ENCODE data around the gene SKOR1. TPM values are rescaled to one million over a fixed set of nuclear protein-coding genes. Genes with fewer than 3 reads are reported as not detected.

The SKOR1 gene
- total RNA-seq, 4 donors from 2014 or later: 0.27 to 0.79 TPM; not detected in 2

DNA sequence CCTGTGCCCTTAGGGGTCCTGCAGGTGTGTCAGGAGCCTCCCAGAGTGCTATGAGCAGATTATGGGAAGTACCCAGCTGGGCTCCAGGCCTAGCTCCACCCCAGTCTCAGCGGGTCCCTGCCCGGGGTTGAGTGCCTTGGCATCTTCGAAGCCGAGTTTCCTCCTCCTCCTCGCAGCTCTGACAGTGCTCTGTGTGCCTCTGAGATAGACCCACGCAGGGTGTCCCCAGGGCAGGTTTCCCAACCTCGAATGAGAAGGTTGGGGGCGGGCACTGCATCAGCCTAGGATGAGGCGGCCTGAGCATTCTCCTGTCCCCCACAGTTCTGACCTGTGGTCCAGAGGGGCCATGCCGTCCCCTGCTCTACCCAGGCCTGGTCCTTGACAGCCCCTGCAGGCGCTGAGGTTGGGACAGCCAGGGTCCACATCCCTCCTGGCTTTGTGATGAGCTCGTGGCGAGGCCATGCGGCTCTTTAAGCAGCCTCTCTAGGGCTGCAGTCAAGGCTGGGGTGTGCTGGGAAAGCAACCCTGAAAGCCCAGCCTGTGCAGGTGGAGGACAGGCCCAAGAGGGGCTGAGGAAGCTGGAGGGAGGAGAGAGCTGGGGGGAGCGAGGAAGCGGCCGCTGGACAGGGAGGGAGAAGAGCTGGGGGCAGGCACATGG is 20.2 kb upstream of the SKOR1 start:
- Histone ChIP-seq H3K4me3 (no peak overlapping the region), H3K4me1 (no peaks in the 10 kb centered on the region), H3K9me3 (no peaks in the 10 kb centered on the region), H3K27me3 (no peaks in the 10 kb centered on the region), H3K36me3 (no peaks in the 10 kb centered on the region), H3K27ac (no peak overlapping the region)
- no peak for TF ChIP-seq POLR2AphosphoS5 (IDR thresholded peaks at IDR 0.05)
- no peak for TF ChIP-seq EP300 (IDR thresholded peaks at IDR 0.05; ENCODE audit: low read depth)
- TF ChIP-seq, protein P1, sequence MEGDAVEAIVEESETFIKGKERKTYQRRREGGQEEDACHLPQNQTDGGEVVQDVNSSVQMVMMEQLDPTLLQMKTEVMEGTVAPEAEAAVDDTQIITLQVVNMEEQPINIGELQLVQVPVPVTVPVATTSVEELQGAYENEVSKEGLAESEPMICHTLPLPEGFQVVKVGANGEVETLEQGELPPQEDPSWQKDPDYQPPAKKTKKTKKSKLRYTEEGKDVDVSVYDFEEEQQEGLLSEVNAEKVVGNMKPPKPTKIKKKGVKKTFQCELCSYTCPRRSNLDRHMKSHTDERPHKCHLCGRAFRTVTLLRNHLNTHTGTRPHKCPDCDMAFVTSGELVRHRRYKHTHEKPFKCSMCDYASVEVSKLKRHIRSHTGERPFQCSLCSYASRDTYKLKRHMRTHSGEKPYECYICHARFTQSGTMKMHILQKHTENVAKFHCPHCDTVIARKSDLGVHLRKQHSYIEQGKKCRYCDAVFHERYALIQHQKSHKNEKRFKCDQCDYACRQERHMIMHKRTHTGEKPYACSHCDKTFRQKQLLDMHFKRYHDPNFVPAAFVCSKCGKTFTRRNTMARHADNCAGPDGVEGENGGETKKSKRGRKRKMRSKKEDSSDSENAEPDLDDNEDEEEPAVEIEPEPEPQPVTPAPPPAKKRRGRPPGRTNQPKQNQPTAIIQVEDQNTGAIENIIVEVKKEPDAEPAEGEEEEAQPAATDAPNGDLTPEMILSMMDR (IDR thresholded peaks at IDR 0.05): no peak
- TF ChIP-seq POLR2A (IDR thresholded peaks at IDR 0.05): no peak
- intact Hi-C loops (cut with DNase I; ENCODE audit: low total_unique reads): no loop called here
- in situ Hi-C loops (cut with MboI; ENCODE audit: low pct_ligation_motif_present in 1 of 4, low pct_unique_long_range_greater_than_20kb in 1 of 4, low sequenced_read_pairs in 3 of 4): loop anchor here in 1 of 4 donors (25.0 kb wide), 1 partner anchor 343 kb away; no protein-coding TSS in a partner anchor
- WGBS, 2 donors (ENCODE audit: low coverage in 1 of 2): 91% methylated on average over 13 of the region's 17 CpGs; no CpG with 5 or more reads in 1 of the 2 donors
- DNase-seq: no peak

DNA sequence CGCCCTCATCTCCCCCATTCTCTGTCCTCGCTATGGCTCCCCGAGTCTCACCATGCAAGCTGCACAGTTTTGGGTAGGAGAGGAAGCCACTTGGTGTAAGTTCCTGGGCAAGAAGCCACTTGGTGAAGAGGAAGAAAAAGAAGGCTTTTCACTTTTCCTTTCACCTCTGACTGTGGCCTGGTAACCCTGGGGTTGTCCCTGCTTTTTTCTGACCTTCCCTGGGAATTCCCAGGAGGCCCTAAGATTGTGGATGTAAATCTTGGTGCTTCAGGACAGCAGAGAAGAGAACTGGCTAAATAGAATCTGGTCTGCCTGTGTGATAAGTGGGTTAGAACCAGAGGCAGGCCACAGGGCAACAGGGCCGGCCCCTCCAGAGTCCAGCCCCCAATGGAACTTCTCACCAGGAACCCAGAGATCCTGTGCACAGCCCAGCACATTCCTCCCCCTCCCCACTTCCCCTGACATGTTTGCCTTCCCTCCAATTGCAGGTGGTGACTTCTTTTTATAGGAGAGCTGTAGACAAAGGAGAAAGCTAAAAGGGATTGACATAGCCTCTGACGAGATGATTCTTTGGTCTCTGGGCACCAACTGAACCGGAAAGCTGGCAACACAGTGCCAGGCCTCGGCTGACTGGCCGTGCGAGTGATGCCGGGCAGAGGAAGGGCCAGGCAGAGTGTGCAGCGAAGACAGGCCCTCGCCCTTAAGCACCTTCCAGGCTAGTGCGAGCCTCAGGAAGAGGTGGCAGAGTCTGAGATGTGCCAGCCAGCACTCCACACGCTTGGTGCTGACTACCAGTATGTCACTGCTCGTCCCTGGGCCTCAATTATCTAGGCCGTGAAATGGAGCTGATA is 19.4 kb upstream of the SKOR1 start:
- WGBS, 2 donors (ENCODE audit: low coverage in 1 of 2): 89 to 100% methylated on average over 2 to 16 of the region's 16 CpGs

DNA sequence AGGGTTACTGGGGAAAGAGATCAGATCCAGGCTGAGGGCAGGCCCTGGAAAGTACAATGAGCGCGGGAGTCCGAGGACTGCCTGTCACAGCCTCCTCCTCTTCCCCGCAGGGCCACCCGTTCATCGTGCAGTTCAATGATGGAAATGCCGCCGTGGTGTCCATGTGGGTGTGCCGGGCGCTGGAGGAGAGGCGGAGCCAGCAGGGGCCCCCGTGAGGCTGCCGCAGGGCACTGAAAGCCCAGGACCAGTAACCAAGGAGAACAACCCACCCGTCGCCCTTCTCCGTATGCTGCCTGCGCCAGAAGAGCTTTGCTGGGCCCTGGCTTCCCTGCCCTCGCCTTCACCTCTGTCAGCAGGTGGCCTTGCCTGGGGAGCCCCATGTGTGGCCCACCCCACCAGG is 18.8 kb upstream of the SKOR1 start:
- no peaks in the 10 kb centered on the region for H3K27me3 ChIP-seq
- no peaks in the 10 kb centered on the region for H3K4me1 ChIP-seq
- in situ Hi-C loops (cut with MboI; ENCODE audit: low pct_ligation_motif_present in 1 of 4, low pct_unique_long_range_greater_than_20kb in 1 of 4, low sequenced_read_pairs in 3 of 4): loop anchor here in 1 of 4 donors (25.0 kb wide), 1 partner anchor 344 kb away; no protein-coding TSS in a partner anchor
- H3K27ac ChIP-seq: no peak overlapping the region
- WGBS, 2 donors (ENCODE audit: low coverage in 1 of 2): 95% methylated on average over 18 of the region's 18 CpGs; no CpG with 5 or more reads in 1 of the 2 donors
- no peaks in the 10 kb centered on the region for H3K36me3 ChIP-seq
- TF ChIP-seq, protein P1 (IDR thresholded peaks at IDR 0.05): no peak
- TF ChIP-seq POLR2AphosphoS5 (IDR thresholded peaks at IDR 0.05): no peak
- no peak for TF ChIP-seq EP300 (IDR thresholded peaks at IDR 0.05; ENCODE audit: low read depth)
- TF ChIP-seq POLR2A (IDR thresholded peaks at IDR 0.05): no peak
- DNase-seq: no peak
- H3K4me3 ChIP-seq: no peak overlapping the region
- H3K9me3 ChIP-seq: no peaks in the 10 kb centered on the region
- intact Hi-C loops (cut with DNase I; ENCODE audit: low total_unique reads): no loop called here

More for the DNA sequence above, 19.4 kb upstream of the SKOR1 start:
- intact Hi-C loops (cut with DNase I; ENCODE audit: low total_unique reads) (no loop called here), in situ Hi-C loops (cut with MboI; ENCODE audit: low pct_ligation_motif_present in 1 of 4, low pct_unique_long_range_greater_than_20kb in 1 of 4, low sequenced_read_pairs in 3 of 4) (loop anchor here in 1 of 4 donors (25.0 kb wide), 1 partner anchor 344 kb away; no protein-coding TSS in a partner anchor)
- DNase-seq: no peak
- no peaks in the 10 kb centered on the region for H3K4me1 ChIP-seq
- H3K9me3 ChIP-seq: no peaks in the 10 kb centered on the region
- H3K27ac ChIP-seq: no peak overlapping the region
- TF ChIP-seq EP300 (IDR thresholded peaks at IDR 0.05; ENCODE audit: low read depth): no peak
- TF ChIP-seq, protein P1 (IDR thresholded peaks at IDR 0.05): no peak
- no peak for TF ChIP-seq POLR2AphosphoS5 (IDR thresholded peaks at IDR 0.05)
- no peak for TF ChIP-seq POLR2A (IDR thresholded peaks at IDR 0.05)
- H3K36me3 ChIP-seq: no peaks in the 10 kb centered on the region
- no peak overlapping the region for H3K4me3 ChIP-seq
- no peaks in the 10 kb centered on the region for H3K27me3 ChIP-seq

DNA sequence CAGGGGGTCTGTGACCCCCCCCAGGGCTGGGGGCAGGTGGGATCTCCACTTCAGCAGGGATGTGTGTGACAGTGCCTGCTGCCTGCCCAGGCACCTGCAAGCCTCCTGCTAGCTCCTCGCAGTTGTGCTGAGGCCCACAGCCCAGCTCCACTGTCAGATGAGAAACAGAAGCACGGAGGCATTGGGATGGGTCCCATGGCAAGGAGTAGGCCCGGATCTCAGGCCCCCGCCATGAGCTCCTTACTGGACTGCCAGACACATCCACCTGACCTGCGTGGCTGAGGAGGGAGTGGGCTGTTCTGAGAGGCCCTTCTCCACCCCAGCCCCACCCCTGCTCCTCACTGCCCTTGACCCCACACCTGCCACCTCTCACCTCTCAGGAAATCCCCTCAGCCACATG is 18.2 kb upstream of the SKOR1 start:
- Histone ChIP-seq H3K4me1 (no peaks in the 10 kb centered on the region), H3K27ac (no peak overlapping the region), H3K9me3 (no peaks in the 10 kb centered on the region), H3K36me3 (no peaks in the 10 kb centered on the region), H3K4me3 (no peak overlapping the region), H3K27me3 (no peaks in the 10 kb centered on the region)
- TF ChIP-seq POLR2AphosphoS5 (IDR thresholded peaks at IDR 0.05) (no peak), POLR2A (IDR thresholded peaks at IDR 0.05) (no peak), EP300 (IDR thresholded peaks at IDR 0.05; ENCODE audit: low read depth) (no peak)
- TF ChIP-seq, protein P1 (IDR thresholded peaks at IDR 0.05): no peak
- DNase-seq: no peak
- in situ Hi-C loops (cut with MboI; ENCODE audit: low pct_ligation_motif_present in 1 of 4, low pct_unique_long_range_greater_than_20kb in 1 of 4, low sequenced_read_pairs in 3 of 4): loop anchor here in 1 of 4 donors (25.0 kb wide), 1 partner anchor 345 kb away; no protein-coding TSS in a partner anchor
- WGBS, 2 donors (ENCODE audit: low coverage in 1 of 2): 87% methylated on average over 5 of the region's 5 CpGs; no CpG with 5 or more reads in 1 of the 2 donors
- intact Hi-C loops (cut with DNase I; ENCODE audit: low total_unique reads): no loop called here

Measured in transverse colon (tissue), 4 donors.